Measurements from ENCODE around the gene TENM4.

DNA sequence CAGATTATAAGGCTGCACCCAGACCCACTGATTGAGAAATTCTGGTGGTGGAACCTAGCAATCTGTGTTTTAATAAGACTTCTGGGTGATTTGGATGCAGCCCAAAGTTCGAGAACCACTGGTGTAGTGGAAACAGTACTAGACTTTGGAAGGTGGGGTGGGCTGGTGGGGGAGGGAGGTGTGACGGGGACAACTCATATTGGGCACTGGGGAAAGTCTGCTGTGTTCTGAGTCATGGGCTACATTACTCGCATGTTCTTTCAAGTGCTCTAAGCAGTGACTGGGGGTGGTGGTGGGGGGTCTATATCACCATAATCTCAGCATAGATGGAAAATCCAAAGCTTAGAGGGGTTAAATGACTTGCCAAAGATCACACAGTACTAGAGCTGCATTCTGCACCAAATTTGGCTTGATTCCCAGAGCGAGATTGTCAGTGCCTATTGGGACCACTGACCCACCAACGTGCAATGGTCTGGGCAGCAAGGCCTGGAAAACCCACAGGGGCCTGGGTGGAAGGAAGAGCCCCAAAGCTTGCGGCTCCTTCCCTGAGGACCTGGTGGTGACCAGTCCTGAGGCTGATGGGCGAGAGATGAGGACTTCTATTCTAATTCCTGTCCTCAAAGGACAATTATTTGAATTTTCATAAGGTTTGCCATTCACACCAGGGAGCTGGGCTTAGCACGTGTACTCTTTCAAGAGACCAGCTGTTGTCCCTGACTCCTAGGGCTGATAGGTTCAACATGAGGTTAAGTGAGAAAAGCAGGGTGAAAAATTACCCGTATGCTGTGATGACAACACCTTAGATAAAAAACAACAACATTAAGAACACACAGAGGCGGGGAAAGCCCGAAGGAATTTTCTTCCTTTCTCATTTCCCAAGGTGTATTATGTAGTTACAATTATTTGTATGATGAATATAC, 788.6 kb downstream of the TENM4 start:
- TF ChIP-seq, protein P1, sequence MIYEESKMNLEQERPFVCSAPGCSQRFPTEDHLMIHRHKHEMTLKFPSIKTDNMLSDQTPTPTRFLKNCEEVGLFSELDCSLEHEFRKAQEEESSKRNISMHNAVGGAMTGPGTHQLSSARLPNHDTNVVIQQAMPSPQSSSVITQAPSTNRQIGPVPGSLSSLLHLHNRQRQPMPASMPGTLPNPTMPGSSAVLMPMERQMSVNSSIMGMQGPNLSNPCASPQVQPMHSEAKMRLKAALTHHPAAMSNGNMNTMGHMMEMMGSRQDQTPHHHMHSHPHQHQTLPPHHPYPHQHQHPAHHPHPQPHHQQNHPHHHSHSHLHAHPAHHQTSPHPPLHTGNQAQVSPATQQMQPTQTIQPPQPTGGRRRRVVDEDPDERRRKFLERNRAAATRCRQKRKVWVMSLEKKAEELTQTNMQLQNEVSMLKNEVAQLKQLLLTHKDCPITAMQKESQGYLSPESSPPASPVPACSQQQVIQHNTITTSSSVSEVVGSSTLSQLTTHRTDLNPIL (CRISPR knock-in tag; IDR thresholded peaks at IDR 0.05; ENCODE audit: low read depth): no peak
- TF ChIP-seq, protein P2, sequence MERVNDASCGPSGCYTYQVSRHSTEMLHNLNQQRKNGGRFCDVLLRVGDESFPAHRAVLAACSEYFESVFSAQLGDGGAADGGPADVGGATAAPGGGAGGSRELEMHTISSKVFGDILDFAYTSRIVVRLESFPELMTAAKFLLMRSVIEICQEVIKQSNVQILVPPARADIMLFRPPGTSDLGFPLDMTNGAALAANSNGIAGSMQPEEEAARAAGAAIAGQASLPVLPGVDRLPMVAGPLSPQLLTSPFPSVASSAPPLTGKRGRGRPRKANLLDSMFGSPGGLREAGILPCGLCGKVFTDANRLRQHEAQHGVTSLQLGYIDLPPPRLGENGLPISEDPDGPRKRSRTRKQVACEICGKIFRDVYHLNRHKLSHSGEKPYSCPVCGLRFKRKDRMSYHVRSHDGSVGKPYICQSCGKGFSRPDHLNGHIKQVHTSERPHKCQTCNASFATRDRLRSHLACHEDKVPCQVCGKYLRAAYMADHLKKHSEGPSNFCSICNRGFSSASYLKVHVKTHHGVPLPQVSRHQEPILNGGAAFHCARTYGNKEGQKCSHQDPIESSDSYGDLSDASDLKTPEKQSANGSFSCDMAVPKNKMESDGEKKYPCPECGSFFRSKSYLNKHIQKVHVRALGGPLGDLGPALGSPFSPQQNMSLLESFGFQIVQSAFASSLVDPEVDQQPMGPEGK (CRISPR knock-in tag; IDR thresholded peaks at IDR 0.05; ENCODE audit: borderline replicate concordance): no peak
